ENCODE data around the gene SLC22A16.

SLC22A16 gene

DNA sequence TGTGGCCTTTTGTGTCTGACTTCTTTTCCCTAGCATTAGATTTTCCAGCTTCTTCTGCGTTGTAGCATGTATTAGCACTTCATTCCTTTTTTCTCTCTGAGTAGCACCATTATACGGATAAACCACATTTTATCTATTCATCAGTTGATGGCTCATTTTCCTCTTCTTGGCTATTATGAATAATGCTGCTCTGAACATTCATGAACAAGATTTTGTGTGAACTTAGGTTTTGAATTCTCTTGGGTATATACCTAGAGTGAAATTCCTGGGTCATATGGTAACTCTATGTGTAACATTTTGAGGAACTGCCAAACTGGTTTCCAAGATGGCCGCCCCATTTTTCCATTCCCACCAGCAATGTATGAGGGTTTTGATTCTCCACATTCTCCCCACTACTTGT lies 28.7 kb downstream of the SLC22A16 start:
- no peak for DNase-seq (ENCODE audit: low read depth)

DNA sequence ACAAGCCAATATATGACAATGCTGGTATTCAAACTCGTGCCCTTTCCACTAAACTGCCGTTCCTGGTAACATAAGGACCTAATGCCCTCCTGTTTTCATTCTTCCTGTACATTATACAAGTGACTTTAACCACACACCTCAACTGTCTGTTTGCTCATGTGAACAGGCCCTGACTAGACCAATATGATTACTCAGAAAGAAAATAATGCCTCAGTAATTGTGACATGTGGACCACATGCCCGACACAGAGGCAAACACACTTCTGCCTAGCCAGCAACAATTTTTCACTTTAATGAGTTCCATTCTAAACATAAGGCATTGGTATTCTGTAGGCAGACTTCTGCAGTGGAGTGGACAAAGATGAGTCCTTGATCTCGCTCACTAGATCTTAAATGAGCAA lies 30.0 kb downstream of the SLC22A16 start:
- no peak for DNase-seq (ENCODE audit: low read depth)

DNA sequence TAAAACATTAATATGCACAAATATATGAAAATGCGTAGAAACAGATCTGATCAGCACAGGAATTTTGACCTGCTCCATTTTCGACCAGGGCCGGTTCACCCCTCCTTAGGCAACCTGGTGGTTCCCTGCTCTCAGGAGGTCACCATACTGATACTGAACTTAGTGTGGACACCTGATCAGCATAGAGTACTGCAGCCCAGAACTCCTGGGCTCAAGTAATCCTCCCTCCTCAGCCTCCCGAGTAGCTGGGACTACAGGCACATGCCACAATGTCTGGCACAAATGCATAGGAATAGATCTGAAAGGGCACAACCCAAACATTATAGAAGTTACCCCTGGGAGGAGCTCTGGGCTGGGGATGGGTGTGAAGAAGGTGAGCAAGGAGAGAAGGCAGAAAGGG lies 36.4 kb downstream of the SLC22A16 start:
- no peak for DNase-seq (ENCODE audit: low read depth)

DNA sequence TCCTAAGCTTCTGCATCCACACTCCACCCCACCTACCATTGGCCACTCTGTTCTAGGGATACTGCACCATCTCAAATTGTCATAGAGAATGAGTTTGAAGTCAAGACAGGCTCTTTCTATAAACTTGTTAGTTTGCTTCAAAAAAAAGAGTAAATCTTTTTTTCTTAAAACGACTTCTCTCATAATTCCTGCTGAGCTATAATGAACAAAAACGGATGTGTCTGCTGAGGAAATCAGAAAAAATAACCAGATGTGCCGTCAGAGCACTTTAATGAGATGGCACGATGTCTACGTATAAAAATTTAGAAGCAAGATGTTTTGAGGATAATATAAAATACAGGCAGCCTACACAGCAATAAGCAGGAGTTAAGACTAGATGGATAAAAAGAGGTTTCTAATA lies 37.1 kb downstream of the SLC22A16 start:
- DNase-seq (ENCODE audit: low read depth): no peak

DNA sequence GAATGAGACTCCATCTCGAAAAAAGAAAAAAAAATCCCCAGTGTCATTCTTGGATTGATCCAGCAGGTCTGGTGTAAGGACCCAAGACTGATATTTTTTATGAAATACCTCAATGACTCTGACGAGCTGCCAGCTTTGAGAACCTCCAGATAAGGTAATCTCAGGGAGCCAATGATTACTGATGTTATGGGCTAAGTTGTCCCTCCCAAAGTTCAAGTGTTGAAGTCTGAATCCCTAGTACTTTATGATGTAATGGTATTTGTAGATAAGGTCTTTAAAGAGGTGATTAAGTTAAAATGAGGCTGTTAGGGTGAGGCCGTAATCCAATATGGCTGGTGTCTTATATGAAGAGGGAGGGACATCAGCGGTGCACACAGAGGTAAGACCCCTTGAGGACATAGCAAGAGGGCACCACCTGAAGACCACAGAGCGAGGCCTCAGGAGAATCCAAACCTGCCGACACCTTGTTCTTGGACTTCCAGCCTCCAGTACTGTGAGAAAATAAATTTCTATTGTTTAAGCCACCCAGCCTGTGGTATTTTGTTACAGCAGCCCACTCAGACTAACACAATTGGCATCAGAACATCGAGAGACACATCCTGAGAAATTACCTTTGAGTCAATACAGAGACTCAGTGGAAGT lies 41.3 kb downstream of the SLC22A16 start:
- DNase-seq (ENCODE audit: low read depth): no peak

DNA sequence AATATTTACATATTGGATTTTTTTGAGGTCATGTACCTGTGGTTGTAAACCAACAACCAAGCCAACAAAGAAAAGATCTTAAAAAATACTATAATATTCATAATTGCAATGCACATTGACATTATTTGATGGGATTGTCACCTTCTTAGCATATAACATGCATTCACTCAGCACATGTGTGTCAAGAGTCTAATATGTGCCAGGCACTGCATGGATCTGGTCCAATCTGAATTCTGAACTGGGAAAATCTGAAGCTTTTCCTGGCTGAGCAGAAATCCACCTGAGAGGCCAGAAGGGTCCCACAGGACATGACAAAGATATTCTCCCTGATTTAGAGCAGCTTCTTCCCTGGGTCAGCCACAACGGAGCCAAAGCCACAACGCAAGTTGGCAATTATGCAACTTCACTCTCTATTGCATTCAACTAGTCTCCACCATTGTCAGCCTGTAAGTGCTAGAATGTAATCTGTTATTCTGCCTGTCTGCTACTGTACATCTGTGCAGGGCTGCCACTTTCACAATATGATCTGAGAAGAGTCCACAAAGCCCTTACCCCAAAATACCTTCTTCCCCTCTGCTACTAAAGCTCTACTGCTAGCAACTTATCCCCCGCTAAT lies 44.0 kb downstream of the SLC22A16 start:
- DNase-seq (ENCODE audit: low read depth): no peak

DNA sequence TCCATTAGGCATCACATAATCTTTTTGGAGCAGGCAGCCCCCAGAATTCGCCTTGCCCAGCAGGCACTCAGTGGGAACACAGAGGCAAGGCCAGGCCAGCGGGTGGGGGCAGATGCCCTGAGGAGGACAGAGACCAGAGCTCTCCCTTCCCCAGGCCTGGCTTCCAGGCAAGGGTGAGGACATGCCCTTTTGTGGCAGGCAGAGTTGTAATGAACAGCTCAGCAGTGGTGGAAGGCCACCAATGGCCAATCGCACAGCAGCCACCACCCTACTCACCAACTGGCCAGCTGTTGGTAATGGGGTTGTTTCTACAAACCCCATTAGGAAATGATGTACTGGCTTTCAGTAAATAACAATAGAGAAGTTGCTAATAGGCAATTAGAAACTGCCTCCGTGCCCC lies 45.7 kb downstream of the SLC22A16 start:
- DNase-seq (ENCODE audit: low read depth): no peak

DNA sequence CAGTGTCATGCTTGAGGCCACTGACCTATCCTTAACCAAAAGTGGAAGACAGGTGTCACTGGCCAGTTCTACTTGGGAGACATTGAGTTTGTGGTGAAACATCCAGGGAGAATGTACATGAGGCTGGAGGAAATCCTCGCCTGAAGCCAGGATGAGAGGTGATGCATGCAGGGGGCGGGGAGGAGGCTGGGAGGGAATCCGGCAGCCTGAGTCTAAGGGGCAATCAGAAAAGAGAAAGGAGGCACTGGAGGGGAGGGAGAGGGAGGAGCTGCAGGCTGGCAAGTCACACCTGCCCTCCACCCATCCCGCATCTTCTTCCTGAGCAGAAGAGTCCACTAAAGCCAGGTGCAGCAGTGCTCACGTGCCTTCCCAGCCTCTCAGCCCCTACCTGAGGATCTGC lies 46.2 kb downstream of the SLC22A16 start:
- no peak for DNase-seq (ENCODE audit: low read depth)

DNA sequence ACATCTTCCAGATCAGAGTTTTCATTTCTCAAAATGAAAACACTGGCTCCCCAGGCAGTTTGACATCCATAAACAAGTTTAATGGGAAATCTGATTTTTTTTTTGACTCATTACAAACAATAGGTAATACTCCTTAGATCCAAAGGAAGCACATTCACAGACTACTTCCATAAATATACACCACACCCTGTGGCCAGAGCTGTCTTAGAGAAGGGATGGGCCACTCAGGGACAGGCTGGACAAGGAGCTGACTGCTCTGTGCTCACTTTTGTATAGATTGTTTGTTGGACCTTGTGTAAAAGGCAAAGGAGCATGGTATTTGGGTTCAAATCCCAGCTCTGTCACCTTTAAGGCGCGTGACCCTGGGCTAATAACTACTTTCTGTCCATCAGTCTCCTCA lies 48.3 kb downstream of the SLC22A16 start:
- no peak for DNase-seq (ENCODE audit: low read depth)

DNA sequence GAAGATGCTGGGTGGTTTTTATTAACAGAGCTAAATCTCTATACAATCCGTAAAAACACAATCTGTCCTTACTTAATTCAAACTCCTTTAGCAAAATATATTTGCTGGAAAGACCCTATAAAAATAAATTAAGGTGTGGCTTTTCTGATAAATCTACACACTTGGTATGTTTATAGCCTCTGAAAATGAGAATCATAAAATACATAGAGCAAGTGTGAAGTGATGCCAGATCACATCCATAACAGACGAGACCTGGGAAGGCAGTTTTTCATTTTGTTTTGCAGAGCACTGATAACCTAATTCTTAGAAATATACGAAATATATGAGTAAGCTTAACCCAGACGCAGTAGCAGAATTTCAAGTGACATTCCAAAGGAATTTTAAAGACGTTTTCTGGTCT lies 50.6 kb downstream of the SLC22A16 start:
- no peak for DNase-seq (ENCODE audit: low read depth)

DNA sequence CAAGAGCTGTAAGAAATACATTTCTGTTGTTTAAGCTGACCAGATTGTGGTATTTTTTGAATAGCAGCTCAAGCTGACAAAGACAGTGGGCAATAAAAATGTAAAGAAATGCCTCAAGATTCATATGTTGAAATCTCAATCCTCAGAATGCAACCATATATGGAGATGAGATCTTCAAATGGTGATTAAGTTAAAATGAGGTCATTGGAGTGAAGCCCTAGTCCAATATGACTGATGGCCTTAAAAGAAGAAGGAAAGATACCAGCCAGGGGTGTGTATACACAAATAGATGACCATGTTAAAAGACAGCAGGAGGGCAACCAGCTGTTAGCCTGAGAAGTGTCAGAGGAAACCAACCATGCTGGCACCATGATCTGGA lies 54.0 kb downstream of the SLC22A16 start:
- no peak for DNase-seq (ENCODE audit: low read depth)

DNA sequence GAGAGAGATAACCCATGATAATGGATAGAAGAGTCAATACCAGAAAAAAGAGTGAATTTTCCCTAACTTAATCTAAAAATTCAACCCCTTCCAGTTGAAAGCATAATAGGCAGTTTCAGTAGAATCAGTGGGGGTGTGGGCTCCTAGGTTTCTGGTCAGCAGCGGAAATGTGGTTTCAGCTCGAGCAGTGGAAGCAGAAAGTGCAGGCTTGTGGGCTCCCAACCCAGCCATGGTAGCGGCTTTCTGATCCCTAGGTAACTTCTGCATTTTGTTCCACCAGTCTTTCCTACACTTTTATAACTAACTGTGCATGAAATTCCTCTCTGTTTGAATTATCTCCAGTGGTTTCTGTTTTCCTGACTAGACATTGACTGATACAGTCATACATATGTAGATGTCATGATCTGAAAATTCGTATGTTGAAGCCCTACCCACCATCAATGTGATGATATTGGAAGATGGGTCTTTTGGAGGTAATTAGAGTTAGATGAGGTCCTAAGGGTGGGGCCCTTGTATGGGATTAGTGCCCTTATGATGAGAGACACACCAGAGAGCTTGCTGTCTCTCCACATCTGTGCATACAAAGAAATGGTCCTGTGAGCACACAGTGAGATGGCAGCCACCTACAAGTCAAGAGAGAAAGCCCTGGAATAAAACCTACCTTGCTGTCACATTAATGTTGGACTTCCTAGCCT lies 54.5 kb downstream of the SLC22A16 start:
- no peak for DNase-seq (ENCODE audit: low read depth)

DNA sequence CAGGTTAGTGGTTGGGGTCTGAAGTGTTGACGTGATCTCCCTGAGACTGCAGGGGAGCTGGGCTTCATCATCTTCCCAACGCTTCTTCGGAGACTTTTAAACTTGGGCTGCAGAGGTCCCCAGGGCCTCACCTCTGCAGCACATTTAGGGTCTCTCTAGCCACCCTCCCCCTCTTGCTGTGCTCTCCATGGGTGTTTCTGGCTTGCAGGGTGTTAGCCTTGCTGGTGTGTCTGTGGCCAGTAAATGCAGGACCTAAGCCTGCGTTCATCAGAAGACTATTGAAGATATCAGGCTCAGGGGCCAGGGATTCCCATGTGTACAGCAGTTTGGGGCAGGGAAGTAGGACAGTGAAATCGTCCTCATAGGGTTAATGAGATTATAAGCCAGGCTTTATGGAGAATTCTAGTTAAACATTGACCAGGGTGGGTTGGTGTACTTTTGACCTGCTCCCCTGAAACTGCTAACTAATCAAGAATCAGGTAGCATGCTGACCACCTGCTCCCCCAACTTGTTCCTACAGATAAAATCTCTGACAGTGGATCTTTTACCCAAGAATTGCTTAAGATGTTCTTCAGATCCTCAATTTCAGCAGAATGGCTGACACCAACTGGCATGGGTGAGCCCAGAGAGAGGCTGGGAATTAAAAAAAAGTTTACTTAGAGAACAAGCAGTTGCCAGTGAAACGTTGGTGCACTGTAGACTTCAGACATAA lies 57.2 kb downstream of the SLC22A16 start:
- no peak for DNase-seq (ENCODE audit: low read depth)

DNA sequence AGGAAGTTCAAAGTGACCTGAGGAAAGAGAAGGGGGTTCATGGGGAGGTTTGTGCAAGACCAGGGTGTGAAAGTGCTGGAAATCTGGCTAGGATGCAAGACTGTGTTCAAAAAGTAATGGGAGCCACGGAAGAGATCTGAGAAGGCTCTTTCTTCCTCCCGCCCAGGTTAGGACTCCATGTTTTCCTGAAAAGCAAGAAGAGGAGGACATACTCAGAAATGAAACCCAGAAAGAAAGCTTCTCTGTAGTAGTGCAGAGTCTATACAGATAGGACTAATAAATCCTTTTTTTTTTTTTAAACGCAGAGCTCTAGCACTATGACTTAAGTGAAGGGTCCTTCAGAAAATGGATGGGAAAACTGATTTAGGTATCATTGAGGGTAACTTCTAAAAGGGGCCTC lies 57.8 kb downstream of the SLC22A16 start:
- DNase-seq (ENCODE audit: low read depth): no peak

DNA sequence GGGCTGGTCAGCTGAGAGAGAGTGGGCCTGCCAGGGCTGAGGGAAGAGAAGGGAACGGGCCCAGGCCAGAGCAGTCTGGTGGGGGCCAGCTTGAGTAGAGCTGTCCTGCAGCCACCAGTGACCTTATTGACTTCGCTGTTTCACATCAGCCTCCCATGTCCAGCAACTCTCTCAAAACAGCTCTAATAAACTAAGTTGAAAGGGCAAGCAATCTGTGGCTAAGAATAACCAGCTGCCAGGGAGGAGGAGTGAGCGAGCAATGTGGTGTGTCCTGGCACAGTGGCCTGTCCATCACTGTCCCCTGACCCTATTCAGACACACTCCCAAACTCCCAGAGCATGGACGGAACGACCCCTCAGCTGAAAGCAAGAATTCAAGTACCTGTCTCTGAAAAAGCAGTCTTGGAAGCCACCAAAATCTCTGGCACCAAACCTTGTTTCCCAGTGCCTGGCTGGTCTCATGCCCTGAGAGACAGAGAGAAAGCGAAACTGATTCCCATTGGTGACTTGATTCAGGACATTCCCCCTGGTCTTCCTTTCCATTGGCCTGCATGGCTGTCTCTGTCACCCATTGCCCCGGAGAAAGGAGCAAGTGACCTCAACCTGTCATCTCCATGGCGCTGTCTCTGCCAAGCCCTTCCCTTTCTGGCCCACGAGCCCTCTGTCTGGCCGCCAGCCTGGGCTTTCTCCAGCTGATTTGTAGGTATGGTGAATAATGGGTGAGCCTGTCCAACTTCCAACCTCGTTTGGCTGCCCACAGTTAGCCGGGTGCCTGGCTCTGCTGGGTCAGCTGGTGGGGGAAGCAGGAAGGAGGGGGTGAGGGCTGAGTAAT lies 61.1 kb downstream of the SLC22A16 start, which contains the start of gene DDO:
Gene DDO (minus strand): TSS at position 490 of the 831 bp plus-strand sequence. CDS start 2,113 bp downstream, outside the sequence.
- DNase-seq (ENCODE audit: low read depth): no peak

DNA sequence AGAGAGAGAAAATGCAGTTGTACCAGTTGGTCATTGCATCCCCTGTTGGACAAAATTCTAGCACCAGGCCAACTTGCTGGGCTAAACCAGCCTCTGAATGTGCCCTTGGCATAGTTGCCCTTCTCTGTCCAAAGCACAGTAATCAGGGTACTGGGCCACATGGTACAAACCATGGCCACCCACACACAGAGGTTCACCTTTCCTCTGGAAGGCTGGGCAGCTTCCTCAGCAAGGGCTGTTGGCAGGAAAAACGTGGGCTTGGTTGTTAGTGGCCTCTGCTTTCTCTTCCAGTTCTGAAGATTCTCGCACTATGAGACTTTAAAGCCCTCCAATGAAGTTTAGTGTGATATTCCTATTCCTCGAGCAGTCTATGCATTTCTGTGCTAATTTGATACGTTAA lies 61.7 kb downstream of the SLC22A16 start:
- no peak for DNase-seq (ENCODE audit: low read depth)

DNA sequence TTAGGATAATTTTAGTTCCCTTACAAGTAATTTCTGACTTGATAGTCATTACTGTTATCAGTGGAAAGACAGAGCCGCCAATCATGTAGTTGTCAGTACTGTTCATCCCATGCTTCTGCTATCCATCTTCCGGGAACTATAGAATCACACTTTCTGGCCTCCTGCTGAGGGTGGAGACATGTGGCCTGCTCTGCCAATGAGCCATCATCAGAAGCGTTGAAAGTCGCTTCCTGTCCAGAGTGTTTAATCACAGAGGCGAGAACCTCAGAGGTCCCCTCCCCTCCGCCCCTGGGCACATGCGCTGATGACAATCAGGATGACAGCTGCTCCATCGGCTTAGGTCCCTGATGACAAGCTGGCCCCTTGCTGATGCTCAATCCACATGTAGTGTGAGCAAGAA lies 64.1 kb downstream of the SLC22A16 start:
- no peak for DNase-seq (ENCODE audit: low read depth)

DNA sequence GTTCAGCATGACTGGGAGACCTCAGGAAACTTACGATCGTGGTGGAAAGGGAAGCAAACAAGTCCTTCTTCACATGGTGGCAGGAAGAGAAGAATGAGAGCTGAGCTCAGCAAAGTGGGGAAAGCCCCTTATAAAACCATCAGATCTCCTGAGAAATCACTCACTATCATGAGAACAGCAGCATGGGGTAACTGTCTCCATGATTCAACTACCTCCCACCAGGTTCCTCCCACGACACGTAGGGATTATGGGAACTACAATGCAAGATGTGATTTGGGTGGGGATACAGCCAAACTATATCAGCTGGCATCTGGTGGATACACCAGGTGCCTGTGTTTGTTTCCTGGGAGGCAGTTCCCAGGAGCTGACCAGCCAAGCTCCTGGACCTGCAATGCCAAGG lies 65.9 kb downstream of the SLC22A16 start:
- no peak for DNase-seq (ENCODE audit: low read depth)

DNA sequence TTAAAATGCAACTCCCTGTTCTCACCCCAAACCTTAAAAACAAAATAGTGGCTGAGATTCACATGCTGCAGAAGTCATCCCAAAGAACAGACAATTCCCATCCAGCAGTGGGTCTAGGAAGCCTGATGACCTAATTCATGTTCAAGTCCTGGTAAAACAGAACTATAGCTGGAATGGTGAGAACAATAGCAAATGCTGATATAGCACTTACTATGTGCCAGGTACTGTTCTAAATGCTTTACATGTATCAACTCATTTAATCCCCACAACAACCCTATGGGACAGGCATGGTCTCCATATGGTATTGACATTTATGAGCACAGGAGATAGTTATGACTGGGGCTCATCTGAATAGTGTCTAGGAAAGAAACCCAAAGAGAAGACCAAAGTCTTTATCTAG lies 66.6 kb downstream of the SLC22A16 start:
- no peak for DNase-seq (ENCODE audit: low read depth)

DNA sequence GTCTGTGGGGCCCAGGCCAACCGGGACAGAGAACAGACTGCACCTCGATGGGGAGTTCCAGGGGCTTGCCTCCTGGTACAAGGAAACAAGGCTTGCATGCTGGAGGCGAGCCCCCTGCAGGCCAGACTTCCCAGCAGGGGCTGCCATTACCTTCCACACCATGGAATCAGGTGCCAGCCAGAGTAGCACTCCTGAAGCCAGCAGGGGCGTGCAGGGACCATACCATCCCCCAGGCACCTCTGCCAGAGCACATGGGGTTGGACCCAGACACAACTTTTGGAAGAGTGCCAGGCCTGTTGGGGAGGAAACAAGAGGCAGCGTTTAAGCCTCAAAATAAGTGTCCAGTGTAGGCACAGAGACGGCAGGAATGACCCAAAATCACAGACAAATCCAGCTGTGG lies 67.5 kb downstream of the SLC22A16 start:
- no peak for DNase-seq (ENCODE audit: low read depth)

DNA sequence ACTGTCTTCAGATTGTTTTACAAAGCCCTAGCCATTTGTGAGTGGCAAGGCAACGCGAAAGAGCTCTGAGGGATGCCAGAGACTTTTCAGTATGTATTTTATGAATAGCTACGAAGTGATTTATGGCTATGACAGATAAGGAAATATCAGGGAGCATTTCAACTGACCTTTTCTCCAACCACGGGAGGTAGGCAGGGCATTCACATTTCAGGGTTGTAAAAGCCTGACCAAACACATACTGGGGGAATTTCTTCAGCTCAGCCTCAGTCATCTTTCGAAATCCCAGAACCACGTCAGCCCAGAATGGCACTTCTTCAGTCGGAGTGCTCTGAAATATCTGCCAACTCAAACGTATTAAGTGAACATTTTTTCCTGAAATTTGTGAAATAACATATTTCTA lies 71.8 kb downstream of the SLC22A16 start:
- DNase-seq (ENCODE audit: low read depth): no peak

DNA sequence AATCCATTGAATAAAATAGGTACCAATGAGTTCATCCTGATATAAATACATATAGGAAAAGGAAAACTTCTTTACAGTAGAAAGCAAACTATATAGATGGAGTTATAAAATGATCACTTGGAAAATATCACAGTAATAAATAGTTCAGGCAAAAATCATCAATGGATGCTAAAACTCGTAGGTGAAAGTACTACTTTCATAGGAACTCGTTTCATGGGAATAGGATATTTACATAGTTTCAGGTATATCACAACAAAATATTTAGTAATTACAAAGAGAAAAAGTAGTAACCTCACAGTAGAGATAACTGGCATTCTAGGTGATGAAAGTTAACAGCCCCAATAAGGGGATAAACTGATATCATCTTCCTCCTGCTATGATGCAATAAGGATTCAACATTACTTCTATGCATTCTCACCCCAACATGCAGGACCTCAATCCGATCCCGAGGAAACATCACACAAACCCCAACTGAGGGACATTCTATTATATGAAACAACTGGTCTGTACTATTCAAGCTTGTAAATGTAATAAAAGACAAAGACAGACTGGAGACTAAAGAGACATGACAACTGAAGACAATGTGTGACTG lies 74.7 kb downstream of the SLC22A16 start:
- no peak for DNase-seq (ENCODE audit: low read depth)

Measured in stimulated activated CD8-positive, alpha-beta memory T cell treated with anti-CD3 and anti-CD28 coated beads, Interleukin-7, amount 100 ng/mL, for 24 hours (primary cell).